Measurements from ENCODE around the gene HPS3. TPM values are rescaled to one million over a fixed set of nuclear protein-coding genes. Genes with fewer than 3 reads are reported as not detected.
"Not testable (repeated sequence)": the region's sequence is repeated elsewhere in the genome, so short reads cannot be mapped to it uniquely, and the experiment has no call there.

HPS3 gene
- total RNA-seq, 2 experiments from 2014 or later: 33.0 to 33.7 TPM

DNA sequence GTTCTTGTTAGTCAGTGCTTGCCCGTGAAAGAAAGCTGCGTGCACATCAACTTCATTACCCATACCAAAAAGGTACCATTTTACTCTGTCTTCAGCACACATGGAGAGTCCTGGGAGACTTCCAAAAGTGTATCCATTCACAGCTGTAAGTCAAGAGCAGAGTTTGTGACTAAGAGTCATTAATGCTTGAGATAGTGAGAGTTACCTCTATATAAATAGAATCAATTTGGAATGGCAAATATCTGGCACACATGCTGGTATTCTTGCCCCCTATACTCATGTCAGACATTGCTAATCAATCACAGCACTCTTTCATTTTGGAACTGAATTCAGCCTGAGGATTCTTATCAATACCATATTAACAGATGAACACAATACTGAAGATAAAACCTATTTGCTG lies 78.0 kb downstream of the HPS3 start:
- H3K27me3 Mint-ChIP-seq: peaks cover 45% of the 10 kb centered on the region
- no peaks in the 10 kb centered on the region for H3K36me3 Mint-ChIP-seq (ENCODE audit: low read depth)
- CTCF ChIA-PET: interaction anchor here (1.0 kb wide), 1 partner anchor 252 kb away, joined by 3 read pairs; no protein-coding TSS in a partner anchor
- DNase-seq: no peak
- no peak overlapping the region for H3K27ac Mint-ChIP-seq
- POLR2A ChIA-PET: interaction anchor here (1.0 kb wide), 1 partner anchor 65 kb away, joined by 3 read pairs; no protein-coding TSS in a partner anchor
- no peaks in the 10 kb centered on the region for H3K9me3 Mint-ChIP-seq
- no peak overlapping the region for H3K4me3 Mint-ChIP-seq
- peaks cover 10% of the 10 kb centered on the region for H3K4me1 Mint-ChIP-seq

- CTCF ChIA-PET: no interaction called here
Observed at GRCh38 chr3:149209431-149209830, 80.0 kb downstream of the HPS3 start.

DNA sequence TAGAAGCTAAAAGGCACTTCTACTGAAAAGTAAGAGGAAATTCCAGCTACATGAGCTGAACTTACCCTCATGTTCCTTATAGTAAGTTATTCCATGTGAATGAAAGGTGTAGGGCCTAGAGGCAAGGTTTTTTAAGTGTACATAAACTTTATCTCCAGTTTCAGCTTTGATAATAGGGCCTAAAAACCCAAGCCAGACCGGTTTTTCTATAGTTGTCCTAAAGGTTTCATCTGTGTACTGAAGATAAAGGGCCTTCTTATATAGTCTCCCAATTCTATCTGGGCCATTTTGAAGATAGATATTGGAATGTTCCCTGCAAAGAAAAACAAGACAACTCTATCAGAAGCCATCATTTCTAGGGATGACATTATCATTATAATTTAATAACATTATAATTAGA lies 82.9 kb downstream of the HPS3 start:
- Mint-ChIP-seq H3K9me3 (no peaks in the 10 kb centered on the region), H3K27ac (no peak overlapping the region), H3K27me3 (peaks cover 24% of the 10 kb centered on the region), H3K36me3 (ENCODE audit: low read depth) (no peaks in the 10 kb centered on the region), H3K4me3 (no peak overlapping the region), H3K4me1 (no peaks in the 10 kb centered on the region)
- CTCF ChIA-PET: no interaction called here
- POLR2A ChIA-PET: no interaction called here
- no peak for DNase-seq

More at GRCh38 chr3:149209431-149209830, 80.0 kb downstream of the HPS3 start:
- Mint-ChIP-seq H3K9me3 (no peaks in the 10 kb centered on the region), H3K36me3 (ENCODE audit: low read depth) (no peaks in the 10 kb centered on the region), H3K27ac (no peak overlapping the region), H3K4me1 (peaks cover under 1% of the 10 kb centered on the region), H3K4me3 (no peak overlapping the region), H3K27me3 (peaks cover 43% of the 10 kb centered on the region)
- no peak for DNase-seq
- POLR2A ChIA-PET: no interaction called here

DNA sequence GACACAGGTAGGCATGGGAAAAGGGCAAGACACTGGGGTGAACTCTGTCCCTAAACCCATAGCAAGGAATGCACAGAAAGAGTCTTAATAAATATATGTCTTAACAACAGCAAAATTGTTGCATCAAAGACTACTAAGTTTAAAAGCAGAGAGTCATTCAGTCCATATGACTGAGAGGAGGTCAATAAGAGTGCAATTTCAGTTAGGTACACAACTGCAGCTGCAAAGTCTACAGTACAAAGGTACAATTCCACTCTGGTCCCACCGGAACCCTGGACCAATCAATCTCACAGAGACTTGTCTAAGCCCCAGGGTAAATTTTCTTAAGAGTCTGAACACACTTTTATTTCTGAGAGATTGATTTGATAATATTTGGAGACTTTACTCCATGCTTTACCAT lies 85.3 kb downstream of the HPS3 start:
- Mint-ChIP-seq H3K27me3 (peaks cover 17% of the 10 kb centered on the region), H3K4me3 (no peak overlapping the region), H3K27ac (no peak overlapping the region), H3K9me3 (no peaks in the 10 kb centered on the region), H3K36me3 (ENCODE audit: low read depth) (no peaks in the 10 kb centered on the region), H3K4me1 (no peaks in the 10 kb centered on the region)
- ChIA-PET POLR2A (no interaction called here), CTCF (no interaction called here)
- DNase-seq: no peak

- peaks cover 11% of the 10 kb centered on the region for H3K27me3 Mint-ChIP-seq
- POLR2A ChIA-PET: no interaction called here
- H3K9me3 Mint-ChIP-seq: no peaks in the 10 kb centered on the region
Observed at GRCh38 chr3:149215515-149215914, 86.1 kb downstream of the HPS3 start.

DNA sequence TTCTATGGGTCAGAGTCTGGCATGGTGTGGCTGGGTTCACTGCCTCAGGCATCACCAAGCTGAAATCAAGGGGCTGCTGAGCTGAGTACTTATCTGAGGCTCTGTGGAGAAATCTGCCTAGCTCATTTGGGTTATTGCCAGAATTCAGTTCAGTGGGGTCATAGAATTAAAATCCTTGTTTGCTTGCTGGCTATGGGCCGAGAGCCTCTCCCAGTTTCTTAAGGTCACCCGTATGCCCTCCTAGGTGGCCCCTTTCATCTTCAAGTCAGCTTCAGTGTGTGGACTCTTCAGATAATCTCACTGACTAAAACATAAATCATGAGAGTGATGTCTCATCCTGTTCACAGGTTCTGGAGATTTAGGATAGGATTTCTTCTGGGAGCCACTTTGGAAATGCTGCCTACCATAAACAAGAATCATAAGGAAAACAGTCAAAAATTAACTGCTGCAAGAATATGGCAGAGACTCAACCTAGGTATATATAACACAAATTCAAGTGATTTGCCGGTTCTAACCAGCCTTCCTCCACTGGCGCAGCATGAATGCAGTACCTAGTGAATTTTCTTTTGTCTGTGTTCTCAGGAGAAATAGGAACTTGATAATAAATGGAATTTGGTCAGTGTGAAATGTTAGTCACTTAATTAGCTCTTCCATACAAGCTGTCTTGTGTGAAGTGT lies 86.9 kb downstream of the HPS3 start:
- Mint-ChIP-seq H3K4me3 (no peak overlapping the region), H3K4me1 (no peaks in the 10 kb centered on the region), H3K27me3 (peaks cover 8% of the 10 kb centered on the region), H3K27ac (no peak overlapping the region), H3K9me3 (no peaks in the 10 kb centered on the region), H3K36me3 (ENCODE audit: low read depth) (no peaks in the 10 kb centered on the region)
- CTCF ChIA-PET: no interaction called here
- POLR2A ChIA-PET: no interaction called here
- no peak for DNase-seq

More at GRCh38 chr3:149215515-149215914, 86.1 kb downstream of the HPS3 start:
- Mint-ChIP-seq H3K4me1 (no peaks in the 10 kb centered on the region), H3K36me3 (ENCODE audit: low read depth) (no peaks in the 10 kb centered on the region), H3K4me3 (no peak overlapping the region), H3K27ac (no peak overlapping the region)
- CTCF ChIA-PET: no interaction called here
- DNase-seq: no peak

DNA sequence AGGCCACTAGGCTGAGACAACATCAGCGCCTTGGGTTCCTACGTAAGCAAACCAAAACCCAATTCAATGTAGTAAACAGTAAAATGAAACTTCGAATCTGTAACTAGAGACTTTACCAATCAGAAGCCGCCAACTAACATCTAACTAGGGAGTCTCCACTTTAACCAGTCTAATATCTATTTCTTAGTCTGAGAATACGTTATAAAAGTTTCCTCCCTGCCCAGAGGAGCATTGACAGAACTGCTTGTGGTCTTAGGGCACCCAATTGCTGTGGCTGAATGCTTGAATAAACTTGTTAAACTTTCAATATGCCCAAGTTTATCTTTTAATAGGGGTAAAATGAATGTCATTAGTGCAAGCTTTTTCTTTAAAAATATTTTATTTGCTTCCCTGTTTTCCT lies 87.9 kb downstream of the HPS3 start:
- Mint-ChIP-seq H3K4me3 (no peak overlapping the region), H3K9me3 (no peaks in the 10 kb centered on the region)

GRCh38 chr3:149219380-149220121 lies 90.1 kb downstream of the HPS3 start:
- H3K4me3 Mint-ChIP-seq; H3K27ac Mint-ChIP-seq; POLR2A ChIA-PET; DNase-seq; H3K9me3 Mint-ChIP-seq; H3K27me3 Mint-ChIP-seq; H3K36me3 Mint-ChIP-seq (ENCODE audit: low read depth); H3K4me1 Mint-ChIP-seq: not testable (repeated sequence)
- CTCF ChIA-PET: interaction anchor here (1.4 kb wide), 1 partner anchor 99 kb away, joined by 3 read pairs; no protein-coding TSS in a partner anchor

More for the DNA sequence above, 87.9 kb downstream of the HPS3 start:
- no peak overlapping the region for H3K27ac Mint-ChIP-seq
- ChIA-PET CTCF (no interaction called here), POLR2A (no interaction called here)
- H3K4me1 Mint-ChIP-seq: no peaks in the 10 kb centered on the region
- H3K36me3 Mint-ChIP-seq (ENCODE audit: low read depth): no peaks in the 10 kb centered on the region
- no peak for DNase-seq
- H3K27me3 Mint-ChIP-seq: peaks cover 6% of the 10 kb centered on the region

GRCh38 chr3:149221783-149222517 lies 92.5 kb downstream of the HPS3 start, which contains the start of gene CP:
TSS of gene CP (minus strand) at chr3:149221829. CDS start at chr3:149221792, 37 bp downstream.
- ChIA-PET POLR2A (no interaction called here), CTCF (no interaction called here)
- Mint-ChIP-seq H3K36me3 (ENCODE audit: low read depth) (no peaks in the 10 kb centered on the region), H3K4me3 (no peak within 1 kb of the TSS), H3K4me1 (peaks cover 22% of the 10 kb centered on the region), H3K27ac (no peak within 1 kb of the TSS), H3K9me3 (no peaks in the 10 kb centered on the region), H3K27me3 (peaks cover 1% of the 10 kb centered on the region)
- DNase-seq: no peak

Other genes starting within 250 kb of the HPS3 start
- gene GYG1, start 138.1 kb upstream of the HPS3 start, total RNA-seq: 10 to 100 TPM; 44.5 to 46.5 TPM
- 10 to 100 TPM; 22.2 to 24.5 TPM for gene HLTF, start 43.1 kb upstream of the HPS3 start, total RNA-seq
- not detected for gene CP, start 92.2 kb downstream of the HPS3 start, total RNA-seq
- not detected for gene TM4SF18, start 204.0 kb downstream of the HPS3 start, total RNA-seq
- gene TM4SF1, start 248.0 kb downstream of the HPS3 start, total RNA-seq: not detected

All from activated CD4-positive, alpha-beta memory T cell treated with anti-CD3 and anti-CD28 coated beads, Interleukin-2, amount 10 ng/mL, durations not matched to agents 7 days and 5 days (primary cell).